T-helper 22 cell (primary cell): ENCODE measurements around the gene DMAC1.

Experiments used
- DNase-seq: peaks from one replicate; pipeline ENCODE4 v3.0.0-alpha.2; 2020; ENCODE audit warnings: low read depth

DMAC1 gene, protein sequence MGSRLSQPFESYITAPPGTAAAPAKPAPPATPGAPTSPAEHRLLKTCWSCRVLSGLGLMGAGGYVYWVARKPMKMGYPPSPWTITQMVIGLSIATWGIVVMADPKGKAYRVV

DNA sequence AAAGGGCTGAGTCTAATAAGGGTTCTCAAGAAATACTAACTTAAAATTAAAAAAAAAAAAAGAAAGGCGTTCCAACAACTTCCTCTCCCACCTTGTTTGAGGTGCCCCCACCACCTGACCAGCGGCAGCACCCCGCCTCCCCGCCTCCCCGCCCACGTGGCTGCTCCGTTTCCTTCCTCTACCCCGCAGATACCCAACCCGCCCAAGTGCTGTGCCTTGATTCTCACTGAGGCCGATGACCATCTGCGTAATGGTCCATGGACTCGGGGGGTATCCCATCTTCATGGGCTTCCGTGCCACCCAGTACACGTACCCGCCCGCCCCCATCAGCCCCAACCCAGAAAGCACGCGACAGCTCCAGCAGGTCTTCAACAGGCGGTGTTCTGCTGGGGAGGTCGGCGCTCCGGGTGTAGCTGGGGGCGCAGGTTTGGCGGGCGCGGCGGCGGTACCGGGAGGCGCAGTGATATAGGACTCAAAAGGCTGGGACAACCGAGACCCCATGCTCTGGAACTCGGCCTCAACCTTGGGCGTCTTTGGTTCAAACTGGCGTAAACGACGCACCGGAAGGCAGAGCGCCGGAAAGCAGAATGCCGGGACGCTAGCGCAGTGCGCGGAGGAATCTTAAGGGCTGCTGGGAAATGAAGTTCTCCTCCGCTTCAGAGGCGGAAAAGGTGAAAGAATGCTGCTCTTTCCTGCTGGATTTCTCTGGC, at the start of gene DMAC1:
TSS of gene DMAC1 (minus strand) at position 545 of the 710 bp plus-strand sequence. CDS start at position 501, 44 bp downstream.
- peak; percentile 46 for DNase-seq

DNA sequence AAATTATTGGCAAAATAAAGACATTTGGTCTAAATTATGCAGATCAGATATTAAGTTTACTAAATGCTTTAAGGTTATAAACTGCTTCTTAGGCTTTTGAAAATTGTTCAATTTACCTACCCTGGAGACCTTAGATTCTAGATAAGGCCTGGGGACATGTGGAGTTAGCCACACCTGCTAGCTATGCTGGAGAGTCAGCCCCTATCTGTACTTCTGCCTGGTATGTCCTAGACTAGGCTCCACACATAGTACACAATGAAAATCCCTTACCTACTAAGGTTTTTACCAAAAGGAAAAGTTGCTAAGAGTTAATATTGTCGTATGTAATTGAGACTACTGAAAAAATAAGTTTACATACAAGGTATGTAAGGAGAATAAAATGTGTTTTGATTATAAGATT, 49.8 kb upstream of the DMAC1 start:
- DNase-seq: no peak

DNA sequence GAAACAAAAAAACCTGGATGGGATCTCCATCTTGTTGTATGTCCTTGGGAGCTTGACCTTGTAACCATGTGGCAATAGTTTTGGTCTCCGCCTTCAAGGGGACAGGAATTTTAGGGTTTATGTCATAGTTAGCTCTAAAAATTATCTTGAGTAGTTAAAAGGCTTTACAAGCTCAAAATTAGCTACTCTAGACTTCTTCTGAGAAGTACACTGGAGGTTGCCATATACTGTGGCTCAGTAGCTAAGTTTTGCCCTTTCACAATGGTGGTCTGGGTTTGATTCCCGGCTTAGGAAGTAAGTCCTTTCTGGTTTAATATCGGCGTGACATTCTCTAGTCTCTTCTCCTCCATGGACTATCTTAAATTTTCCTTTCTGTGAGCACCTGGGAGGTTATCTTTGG, 48.9 kb upstream of the DMAC1 start:
- DNase-seq: no peak

DNA sequence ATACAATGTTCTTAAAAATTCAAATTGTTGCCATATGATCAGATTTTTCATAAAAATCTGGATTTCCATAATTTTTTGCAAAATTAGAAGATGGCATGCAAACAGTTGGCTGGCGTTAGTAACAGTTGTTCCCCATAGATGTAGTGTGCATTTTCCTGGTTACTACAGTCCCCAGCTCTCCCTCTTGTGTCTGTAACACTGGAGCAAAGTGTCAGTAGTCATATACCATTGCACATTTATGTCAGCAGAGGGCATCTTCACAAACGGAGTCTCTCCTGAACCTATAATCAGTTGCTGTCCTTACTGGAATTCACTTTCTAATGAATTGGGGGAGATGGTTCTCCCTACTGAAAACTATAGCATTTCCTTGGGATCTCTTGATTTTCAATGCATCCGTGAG, 44.7 kb upstream of the DMAC1 start:
- no peak for DNase-seq

DNA sequence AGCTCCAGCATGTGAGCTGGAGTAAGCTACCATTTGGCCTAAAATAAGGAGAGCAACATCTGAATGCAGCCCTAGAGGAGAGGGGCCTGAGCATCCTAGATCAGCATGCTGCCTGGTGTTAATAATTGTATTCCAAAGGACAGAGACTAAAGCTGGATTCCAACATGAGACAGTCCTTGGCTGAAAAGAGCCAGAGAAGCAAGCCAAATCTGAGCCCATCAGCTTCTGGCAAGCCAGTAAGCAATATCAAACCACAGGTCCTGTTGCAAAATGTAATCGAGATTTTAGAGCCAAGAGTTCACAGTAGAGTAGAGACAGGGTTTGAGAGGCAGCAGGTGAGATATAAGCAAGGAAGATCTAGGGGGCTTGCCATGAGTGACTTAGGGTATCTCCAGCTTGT, 42.3 kb upstream of the DMAC1 start:
- no peak for DNase-seq

DNA sequence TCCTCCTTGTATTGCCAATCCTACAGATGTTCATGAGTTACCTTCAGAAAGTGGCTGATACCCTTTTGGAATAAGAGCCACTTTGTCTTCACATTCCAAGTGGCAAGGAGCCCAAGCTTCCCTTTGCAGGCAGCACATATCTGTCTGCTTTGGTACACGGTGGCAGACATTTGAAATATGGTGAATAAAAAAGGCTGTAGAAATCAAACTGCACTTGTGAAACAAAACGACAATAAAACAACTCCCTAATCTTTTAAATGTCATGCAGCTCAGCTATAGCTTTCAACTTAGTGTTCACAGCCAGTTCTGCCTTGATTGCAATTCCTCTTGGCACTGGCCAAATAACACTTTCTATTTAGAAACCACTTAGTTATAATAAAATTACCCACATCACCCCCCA, 35.0 kb upstream of the DMAC1 start:
- no peak for DNase-seq

DNA sequence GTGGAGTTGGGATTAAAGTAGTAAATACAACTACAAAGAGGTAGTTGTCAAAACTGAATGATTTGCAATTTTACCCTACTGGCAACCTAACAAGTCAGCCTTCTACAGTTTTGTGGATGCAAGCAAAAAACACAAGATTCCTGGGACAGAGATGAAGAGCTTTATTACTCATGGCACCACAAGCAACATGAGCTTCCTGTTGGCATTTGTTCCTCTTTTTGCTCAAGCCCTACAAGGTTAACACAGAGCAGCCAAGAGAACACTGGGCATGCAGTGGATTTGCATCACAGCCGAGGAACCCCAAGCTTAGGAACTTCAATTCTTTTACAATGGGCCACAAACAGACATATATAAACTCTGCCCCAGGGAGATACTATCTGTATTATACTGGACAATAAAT, 28.8 kb upstream of the DMAC1 start:
- no peak for DNase-seq

DNA sequence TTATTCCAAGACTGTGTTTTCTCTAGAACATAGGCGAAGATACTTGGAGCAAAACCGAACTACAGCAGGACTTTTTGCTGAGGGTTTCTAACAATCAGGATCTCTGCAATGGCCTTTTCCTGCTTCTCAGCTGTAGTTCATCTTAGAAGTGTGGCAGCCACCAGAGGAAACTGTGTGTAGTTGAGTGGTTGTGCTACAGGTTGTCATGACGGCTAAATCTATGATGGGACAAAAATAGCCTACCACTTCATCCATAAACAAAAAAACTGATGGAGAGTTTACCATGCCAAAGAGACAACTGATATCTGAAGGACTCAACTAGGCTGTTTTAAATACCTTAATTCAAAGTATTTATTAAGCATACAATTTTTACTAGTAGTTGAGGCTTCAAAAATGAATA, 28.2 kb upstream of the DMAC1 start:
- DNase-seq: no peak

DNA sequence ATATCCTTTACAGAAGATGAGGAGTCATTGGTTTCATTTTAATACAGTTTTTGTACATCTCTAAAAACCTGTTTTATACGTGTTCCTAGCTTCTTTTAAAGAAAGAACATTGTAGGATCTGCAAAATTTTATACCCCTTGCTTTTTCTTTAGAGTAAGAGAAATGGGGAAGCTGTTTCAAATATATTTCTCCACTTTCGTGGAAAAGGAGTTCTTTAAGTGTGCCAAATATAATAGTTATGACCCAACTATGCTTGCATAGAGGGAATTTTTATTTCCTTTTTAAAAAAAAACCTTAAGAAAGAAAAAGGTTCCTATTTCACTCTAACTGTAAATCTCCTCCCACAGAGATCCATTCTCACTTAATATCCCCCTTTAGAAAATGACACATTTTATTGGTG, 27.5 kb upstream of the DMAC1 start:
- DNase-seq: no peak

DNA sequence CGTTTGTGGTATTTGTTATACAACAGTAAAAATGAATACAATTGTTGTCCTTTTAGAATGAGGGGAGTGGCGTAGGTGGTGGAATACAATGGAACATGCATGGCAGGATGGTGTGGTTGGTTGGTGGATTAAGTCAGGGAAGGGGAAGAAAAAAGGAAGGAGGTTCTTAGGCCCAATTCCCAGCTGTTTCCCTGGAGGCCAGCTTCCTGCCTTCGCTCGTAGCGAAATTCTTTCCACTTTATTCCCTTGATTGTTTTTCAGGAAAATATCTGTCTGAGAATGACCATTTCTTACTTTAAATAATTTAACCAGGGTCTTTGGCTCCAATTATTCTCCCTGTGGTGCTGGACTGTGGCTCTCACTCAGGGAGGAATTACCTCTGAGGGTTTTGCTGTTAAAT, 24.1 kb upstream of the DMAC1 start:
- DNase-seq: no peak

DNA sequence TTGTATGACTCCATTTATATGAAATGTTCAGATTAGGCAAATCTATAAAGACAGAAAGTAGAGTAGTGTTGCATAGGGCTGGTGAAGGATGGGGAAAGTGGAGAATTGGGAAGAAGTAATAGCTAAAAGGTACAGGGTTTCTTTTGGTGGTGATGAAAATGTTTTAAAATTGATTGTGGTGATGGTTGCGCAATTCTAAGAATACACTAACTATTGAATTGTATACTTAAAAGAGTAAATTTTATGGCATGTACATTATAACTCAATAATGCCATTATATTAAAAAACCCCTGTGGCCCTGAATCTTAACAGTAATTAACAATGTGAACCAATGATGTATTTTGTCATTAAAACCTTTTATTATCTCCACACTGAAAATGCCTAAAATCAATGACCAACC, 20.4 kb upstream of the DMAC1 start:
- no peak for DNase-seq

DNA sequence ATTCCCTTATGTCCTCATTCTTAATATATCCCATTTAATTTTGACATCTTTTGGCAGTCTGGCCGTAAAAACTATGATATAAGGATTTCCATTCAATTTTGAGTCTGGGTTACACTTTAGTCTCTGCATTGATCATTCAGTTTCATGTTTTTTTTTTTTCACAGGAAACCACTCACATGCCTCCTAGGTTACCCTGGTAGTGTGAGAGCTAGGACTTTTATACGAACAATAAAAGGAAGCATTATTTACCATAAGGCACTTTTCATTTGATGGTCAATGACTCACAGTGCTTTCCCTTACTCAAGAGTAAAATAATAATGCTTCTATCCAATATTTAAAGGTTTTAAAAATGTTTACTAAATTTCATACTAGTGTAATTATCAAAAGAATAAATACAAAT, 16.4 kb upstream of the DMAC1 start:
- DNase-seq: no peak

DNA sequence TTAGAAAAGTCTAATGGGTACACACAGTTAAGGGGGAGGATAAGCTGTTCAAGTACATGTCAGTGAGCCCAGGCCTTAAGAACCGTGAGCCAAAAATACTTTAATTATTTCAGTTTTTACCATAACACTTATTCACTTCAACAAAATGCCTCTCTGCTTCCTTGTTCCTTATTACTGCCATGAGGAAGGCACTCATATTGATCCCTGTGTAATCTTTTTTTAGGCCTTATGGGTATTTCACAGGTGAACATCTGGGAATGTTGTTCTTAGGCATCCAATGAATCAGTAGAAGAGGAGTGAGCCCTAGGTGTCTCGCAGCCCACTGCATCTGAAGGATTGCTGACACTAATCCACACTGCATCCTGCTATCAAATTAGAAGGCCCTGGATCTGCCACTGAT, 13.5 kb upstream of the DMAC1 start:
- no peak for DNase-seq

DNA sequence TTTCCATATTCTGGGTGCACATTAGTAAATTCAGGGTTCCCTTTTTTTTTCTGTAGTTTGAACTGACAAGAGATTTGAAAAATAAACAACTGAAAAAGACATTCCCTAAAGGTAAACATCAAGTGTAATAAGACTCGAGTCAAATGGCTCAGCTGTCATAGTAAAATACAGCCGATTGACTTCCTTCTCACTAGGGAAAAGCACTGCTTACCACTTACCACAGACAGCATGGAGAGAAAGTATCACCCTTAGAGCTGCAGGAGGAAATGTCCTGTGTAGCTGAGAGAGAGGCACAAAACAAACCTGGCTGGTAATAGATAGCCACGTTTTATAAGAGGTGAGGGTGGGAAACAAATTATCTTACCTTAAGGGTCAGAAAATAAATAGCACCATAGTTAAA, 12.1 kb upstream of the DMAC1 start:
- DNase-seq: no peak

DNA sequence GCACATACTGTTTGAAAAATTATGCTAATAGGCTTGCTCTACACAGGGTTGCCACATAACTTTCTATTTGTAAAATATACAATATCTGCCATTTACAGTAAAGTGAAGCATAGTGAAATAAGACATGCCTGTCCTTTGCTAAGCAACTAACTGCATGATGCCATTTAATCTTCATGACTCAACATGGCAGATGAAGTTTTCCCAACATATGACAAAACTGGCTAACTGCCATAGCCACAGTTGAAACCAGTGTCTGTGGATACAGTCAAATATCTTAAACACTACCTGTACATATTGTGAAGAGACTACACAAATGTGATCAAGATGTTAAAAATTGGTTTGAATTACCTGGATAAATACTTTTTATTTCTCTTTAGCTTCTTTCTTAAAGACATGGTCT, 3.1 kb upstream of the DMAC1 start:
- no peak for DNase-seq

DNA sequence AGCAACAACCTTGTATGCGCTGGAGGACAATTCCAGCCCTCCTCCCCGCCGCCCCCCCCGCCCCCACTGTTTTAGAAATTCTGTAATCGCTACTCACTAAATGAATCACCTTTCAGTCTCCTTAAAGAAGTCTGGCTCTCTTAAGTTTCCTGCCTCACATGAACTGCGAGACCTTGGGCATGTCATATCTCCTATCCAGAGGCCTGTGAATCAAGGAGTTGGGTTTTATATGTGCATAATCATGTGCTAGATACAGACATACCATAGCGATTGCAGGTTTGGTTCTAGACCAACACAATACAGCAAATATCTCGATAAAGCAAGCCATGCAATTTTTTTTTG, 337 bp upstream of the DMAC1 start:
- no peak for DNase-seq

DNA sequence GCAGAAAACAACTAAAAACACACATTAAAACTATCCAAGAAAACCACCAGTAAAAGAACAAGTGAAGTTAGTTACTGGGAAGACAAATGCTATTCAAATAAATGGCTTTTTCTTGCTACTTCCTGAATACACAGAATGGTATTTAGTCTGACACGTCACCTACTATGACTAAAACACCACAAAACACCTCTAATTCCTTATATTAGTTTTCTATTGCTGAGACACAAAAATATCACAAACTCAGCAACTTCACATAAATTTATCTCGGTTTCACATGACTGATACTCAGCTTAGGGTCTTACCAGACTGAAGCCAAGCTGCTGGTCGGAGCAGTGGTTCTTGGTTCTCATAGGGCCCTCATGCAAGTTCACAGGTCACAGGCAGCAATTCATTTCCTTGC, 5.4 kb downstream of the DMAC1 start:
- no peak for DNase-seq

DNA sequence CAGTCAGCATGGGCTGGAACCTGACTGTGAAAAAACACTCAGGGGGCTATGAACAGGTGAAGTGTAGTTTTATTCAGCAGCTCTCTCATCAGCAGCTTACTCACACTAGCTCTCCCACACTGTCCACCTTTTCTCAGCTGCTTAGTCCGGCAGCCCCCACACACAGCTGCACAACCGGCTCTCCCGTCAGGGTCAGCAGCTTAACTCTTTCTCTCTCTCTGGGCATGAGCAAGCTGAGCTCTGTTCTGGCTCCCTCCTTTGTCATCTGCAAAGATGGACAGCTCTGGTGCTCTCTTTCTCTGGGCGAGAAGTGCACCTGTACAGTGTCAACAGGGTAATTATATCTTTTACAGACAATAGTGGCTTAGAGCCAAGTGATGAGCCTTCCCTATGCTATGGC, 8.2 kb downstream of the DMAC1 start:
- DNase-seq: no peak

DNA sequence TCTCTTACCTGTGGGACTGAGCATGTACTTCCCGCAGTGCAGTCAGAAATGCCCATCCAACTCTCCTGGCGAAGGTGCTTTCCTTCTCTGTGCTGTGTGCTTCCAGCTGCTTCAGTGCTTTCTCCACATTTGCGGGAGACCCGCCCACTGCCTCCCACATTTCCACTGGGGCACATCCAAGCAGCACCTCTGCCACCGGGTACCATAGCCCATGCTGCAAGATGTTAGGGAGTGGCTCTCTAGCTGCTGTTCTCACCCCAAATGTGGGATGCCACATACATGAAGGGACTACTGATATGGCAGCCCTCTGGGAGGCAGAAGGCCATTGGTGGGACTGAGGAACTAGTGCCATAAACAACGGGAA, 8.8 kb downstream of the DMAC1 start:
- no peak for DNase-seq

DNA sequence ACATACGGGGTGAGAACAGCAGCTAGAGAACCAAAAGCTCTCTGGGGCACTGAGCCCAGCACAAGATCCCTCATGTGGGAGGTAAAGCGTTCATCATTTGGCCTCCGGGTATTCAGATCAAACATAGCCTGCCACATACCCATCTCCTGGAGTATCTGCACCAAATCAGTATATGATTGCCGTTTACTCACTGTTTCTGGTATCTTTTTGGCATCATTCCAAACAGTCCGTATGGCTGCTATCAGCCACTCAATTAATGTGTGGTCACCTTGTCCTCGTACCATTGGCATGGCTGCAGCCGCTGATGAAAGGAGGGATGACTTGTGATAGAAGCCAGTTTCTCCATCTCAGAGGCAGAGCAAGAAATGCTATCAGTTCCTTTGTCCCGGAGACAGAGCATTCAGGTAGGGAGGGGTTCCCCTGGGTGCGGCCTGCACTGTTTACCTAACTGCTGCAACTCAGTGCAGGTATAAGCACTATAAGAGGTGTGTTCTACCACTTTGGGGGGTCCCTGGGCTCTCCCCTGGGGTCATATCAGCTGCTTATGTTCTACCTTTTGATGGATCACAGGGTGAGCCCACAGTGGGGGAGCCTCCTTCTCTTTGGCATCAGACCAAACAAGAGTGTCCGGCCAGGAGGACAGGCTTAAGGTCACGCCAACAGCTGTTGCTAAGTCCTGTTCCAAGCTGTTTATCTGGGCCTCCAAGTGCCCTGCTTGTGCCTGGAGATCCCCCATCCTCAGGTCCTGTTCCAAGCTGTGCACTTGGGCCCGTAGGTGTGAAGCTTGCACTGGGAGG, 9.4 kb downstream of the DMAC1 start:
- DNase-seq: no peak

DNA sequence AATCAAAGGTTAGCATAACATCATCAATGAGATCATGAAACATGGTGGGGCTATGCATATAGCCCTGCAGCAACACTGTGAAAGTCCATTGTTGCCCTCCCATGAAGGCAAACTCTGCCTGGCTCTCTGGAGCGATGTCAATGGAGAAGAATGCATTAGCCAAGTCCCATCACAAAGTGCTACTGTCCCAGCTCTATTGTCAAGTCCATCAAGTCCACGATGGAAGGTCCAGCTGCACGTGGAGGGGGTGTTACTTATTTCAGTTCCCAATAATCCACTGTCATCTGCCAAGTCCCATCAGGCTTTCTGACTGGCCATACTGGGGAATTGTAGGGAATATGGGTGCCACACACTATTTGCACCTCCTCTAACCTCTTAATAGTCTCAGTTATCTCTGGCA, 10.8 kb downstream of the DMAC1 start:
- DNase-seq: no peak

DNA sequence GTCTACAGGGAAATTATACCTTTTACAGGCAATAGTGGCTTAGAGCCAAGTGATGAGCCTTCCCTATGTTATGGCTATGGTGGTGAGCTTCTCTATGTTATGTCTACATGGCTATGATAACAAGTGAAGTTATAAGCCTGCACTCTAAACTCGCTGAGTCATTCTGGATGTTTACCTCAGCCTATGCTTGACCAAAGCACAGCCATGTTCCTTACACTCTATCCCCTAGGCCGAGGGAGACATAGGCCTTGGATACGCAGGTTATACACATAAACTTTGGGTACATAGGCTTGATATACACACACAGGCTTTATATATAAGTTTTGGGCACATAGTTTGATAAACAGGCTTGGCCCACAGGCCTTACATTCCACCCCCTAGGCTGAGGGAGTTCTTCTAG, 13.8 kb downstream of the DMAC1 start:
- DNase-seq: no peak

DNA sequence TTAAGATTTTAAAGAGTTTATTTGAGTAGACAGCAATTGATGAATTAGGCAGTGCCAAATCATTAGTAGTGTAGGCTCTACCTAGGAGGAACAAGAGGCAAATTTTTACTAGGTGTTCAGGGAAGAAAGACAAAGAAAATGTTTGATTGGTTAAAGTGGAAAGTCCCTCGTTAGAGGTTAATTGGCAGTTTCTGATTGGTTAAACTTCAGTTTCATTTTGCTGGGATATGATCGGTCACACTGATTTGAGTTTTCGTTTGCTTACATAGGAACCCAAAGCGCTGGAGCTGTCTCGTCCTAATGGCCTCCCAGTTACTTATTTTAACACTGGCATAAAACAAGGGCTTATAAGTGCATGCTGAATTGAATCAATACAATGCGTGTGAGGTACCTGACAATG, 15.1 kb downstream of the DMAC1 start:
- DNase-seq: no peak

DNA sequence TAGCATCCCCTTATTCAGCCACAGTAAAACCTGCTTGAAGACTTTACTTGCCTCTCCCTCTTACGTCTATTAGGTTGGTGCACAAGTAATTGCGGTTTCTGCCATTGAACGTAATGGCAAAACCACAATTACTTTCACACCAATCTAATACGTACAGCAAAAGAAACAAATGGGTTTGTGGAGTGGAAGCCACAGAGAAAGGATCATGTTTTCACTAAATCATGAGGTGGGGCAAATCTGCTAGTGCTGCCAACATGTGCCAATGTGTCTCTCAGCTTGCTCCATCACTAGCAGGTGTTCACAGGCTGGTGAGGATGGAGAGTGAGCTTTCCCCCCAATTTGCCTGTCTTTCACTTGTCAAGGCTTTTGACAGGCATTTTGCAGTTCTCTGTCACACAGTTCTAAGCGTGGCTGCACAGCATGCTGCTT, 15.9 kb downstream of the DMAC1 start:
- no peak for DNase-seq
